ENCODE measurements around the gene GALM.

DNA sequence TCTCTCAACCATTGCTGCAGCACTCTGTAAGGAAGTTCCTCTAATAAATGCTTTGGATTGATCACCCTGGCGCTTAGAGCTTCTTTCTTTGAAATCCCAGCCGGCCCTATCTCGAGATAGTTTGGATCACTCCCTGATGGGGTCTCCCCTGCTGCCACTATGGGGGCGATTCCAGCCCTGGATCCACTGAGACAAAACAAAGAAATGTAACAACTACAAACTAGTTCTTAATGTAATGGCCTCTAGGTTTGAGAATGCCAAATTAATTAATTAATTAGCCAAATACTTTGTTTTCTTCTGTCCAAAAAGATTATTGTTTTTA lies 70.0 kb downstream of the GALM start:
- no peak for TF ChIP-seq POLR2AphosphoS5 (IDR thresholded peaks at IDR 0.05; ENCODE audit: low read depth, low read length)
- TF ChIP-seq, protein P1, sequence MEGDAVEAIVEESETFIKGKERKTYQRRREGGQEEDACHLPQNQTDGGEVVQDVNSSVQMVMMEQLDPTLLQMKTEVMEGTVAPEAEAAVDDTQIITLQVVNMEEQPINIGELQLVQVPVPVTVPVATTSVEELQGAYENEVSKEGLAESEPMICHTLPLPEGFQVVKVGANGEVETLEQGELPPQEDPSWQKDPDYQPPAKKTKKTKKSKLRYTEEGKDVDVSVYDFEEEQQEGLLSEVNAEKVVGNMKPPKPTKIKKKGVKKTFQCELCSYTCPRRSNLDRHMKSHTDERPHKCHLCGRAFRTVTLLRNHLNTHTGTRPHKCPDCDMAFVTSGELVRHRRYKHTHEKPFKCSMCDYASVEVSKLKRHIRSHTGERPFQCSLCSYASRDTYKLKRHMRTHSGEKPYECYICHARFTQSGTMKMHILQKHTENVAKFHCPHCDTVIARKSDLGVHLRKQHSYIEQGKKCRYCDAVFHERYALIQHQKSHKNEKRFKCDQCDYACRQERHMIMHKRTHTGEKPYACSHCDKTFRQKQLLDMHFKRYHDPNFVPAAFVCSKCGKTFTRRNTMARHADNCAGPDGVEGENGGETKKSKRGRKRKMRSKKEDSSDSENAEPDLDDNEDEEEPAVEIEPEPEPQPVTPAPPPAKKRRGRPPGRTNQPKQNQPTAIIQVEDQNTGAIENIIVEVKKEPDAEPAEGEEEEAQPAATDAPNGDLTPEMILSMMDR (IDR thresholded peaks at IDR 0.05; ENCODE audit: control extremely low read depth in 1 of 3, insufficient read depth in 1 of 3, low read depth in 1 of 3, low read length in 3 of 3): no peak
- TF ChIP-seq SIN3A (conservative IDR thresholded peaks at IDR 0.05 in 1 of 2, IDR thresholded peaks at IDR 0.05 in 1 of 2; ENCODE audit: low read depth in 1 of 2, low read length in 2 of 2): no peak
- TF ChIP-seq CBX5 (IDR thresholded peaks at IDR 0.05; ENCODE audit: low read depth, low read length): no peak
- TF ChIP-seq KDM1A (IDR thresholded peaks at IDR 0.05; ENCODE audit: borderline replicate concordance, low read length): no peak
- no peak for TF ChIP-seq EZH2 (IDR thresholded peaks at IDR 0.05; ENCODE audit: low read depth, low read length, severe bottlenecking)
- no peak for TF ChIP-seq SRF (IDR thresholded peaks at IDR 0.05; ENCODE audit: low read depth, low read length)
- TF ChIP-seq TCF12 (IDR thresholded peaks at IDR 0.05; ENCODE audit: low read depth, low read length): no peak
- no peak for TF ChIP-seq POLR2A (IDR thresholded peaks at IDR 0.05; ENCODE audit: control extremely low read depth in 1 of 2, low read depth in 2 of 2, low read length in 2 of 2)
- TF ChIP-seq, protein P2, sequence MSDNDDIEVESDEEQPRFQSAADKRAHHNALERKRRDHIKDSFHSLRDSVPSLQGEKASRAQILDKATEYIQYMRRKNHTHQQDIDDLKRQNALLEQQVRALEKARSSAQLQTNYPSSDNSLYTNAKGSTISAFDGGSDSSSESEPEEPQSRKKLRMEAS (IDR thresholded peaks at IDR 0.05): no peak
- no peak for TF ChIP-seq KDM5A (IDR thresholded peaks at IDR 0.05; ENCODE audit: low read length)
- no peak for TF ChIP-seq RXRA (IDR thresholded peaks at IDR 0.05; ENCODE audit: insufficient read depth, low read depth, low read length)
- TF ChIP-seq RAD21 (IDR thresholded peaks at IDR 0.05 in 1 of 2, conservative IDR thresholded peaks at IDR 0.05 in 1 of 2; ENCODE audit: low read depth in 2 of 2, low read length in 2 of 2): no peak
